ENCODE results near the gene GOLGA7B.

DNA sequence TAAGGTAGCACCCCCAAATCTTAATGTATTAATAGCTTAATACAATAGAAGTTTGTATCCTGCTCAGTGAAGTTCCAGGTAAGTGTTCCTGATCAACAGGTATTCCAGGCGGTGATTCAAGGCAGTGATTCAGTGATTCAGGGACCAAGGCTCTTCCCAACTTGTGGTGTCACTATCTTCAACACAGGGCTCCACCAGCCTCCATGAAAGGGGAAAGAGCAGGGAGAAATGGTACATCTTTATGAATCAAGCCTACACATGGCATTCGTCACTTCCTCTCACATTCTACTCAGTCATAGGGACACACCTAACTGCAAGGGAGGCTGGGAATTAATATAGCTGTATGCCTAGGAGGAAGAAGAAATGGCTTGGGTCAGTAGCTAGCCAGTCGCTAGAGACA, 5.1 kb downstream of the GOLGA7B start:
- TF ChIP-seq CTCF (IDR thresholded peaks at IDR 0.05) = no peak
- TF ChIP-seq POLR2AphosphoS5 (IDR thresholded peaks at IDR 0.05) = no peak
- TF ChIP-seq POLR2A (IDR thresholded peaks at IDR 0.05) = no peak
